Fibroblast of the aortic adventitia (primary cell): Measurements from ENCODE around the gene LMX1B. TPM values are rescaled to one million over a fixed set of nuclear protein-coding genes. Genes with fewer than 3 reads are reported as not detected.
"Not testable (repeated sequence)": the region's sequence is repeated elsewhere in the genome, so short reads cannot be mapped to it uniquely, and the experiment has no call there.

Experiments used
- DNase-seq: peaks from one replicate; pipeline ENCODE4 v3.0.0-alpha.2; 2010; ENCODE audit warnings: low read depth
- H3K4me3 ChIP-seq: 2 replicates; pipeline ENCODE4 v1.5.1; 2011; ENCODE audit warnings: low read depth, mild to moderate bottlenecking, control low read depth, low read length, moderate library complexity
- total RNA-seq: library from RNA; depleted of rRNA; stranded (reverse); fragments of >200 nt; gene quantifications from 2 replicates; pipeline ENCODE4 v1.2.3, GENCODE V29; 2012; ENCODE audit warnings: low replicate concordance
- TF ChIP-seq, protein P1 (sequence below): IDR thresholded peaks from 2 replicates; pipeline ENCODE4 v1.5.1; 2011; ENCODE audit warnings: mild to moderate bottlenecking, low read length, control low read depth, inconsistent platforms; ENCODE audit not compliant: insufficient read depth

LMX1B gene
- total RNA-seq, 1 donor: not detected

DNA sequence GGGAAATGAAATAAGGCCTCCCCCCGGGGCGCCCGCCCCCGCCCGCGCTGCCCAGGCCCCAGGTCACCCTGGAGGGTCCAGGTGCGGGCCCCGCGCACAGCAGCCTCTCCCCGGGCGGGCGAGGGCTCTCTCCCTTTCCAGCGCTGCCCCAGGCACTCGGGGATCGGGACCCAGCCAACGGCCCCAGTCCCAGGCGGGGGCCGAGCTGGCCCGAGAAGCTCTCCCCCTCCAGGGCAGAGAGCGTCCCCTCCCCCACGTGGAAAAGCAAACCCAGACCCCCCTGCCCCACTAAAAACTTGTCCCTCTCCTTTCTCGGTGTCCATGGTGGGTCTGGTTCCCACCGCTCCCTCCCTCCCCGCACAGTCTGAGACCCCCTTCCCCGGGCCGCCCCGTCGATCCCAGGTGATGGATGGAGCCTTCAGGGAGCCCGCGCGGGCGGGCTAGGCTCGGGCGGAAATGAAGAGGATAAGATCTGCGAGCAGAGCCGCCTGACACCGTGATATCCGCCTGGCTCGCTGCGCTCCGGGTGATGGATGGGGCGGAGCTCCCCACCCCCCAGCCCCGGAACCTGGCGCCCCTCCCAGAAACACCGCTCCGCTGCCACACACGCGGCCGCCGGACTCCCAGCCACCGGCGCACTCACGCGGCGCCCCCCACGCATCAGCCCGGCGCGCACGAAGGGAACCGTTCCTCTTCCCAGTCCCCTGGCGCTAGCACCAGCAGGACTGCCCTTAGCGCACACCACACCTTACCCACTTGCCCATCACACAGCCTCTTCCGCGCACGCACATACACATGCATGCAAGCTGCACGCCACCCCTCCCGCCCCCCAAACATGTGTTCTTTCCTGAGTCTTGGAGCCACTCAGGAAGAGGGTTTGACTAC, 109.4 kb downstream of the LMX1B start:
- DNase-seq: no peak
- TF ChIP-seq, protein P1, sequence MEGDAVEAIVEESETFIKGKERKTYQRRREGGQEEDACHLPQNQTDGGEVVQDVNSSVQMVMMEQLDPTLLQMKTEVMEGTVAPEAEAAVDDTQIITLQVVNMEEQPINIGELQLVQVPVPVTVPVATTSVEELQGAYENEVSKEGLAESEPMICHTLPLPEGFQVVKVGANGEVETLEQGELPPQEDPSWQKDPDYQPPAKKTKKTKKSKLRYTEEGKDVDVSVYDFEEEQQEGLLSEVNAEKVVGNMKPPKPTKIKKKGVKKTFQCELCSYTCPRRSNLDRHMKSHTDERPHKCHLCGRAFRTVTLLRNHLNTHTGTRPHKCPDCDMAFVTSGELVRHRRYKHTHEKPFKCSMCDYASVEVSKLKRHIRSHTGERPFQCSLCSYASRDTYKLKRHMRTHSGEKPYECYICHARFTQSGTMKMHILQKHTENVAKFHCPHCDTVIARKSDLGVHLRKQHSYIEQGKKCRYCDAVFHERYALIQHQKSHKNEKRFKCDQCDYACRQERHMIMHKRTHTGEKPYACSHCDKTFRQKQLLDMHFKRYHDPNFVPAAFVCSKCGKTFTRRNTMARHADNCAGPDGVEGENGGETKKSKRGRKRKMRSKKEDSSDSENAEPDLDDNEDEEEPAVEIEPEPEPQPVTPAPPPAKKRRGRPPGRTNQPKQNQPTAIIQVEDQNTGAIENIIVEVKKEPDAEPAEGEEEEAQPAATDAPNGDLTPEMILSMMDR: no peak
- peak overlapping the region; percentile 53 for H3K4me3 ChIP-seq

DNA sequence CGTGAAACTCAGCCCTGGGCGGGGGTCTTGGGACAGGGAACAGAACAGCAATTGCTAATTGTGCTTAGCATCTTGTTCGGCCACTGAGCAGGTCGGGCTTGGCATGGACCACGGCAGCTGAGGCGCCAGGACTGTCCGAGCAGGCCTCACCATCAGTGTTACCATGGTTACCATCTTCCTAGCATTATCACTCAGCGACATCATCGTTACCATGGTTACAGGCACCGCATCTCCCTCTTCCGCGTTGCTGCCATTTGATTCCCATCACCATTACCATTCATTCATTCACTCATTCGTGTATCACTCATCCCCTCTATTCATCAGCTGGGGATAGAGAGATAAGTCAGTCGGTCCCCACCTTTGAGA, 110.1 kb downstream of the LMX1B start:
- TF ChIP-seq, protein P1: no peak
- no peak overlapping the region for H3K4me3 ChIP-seq
- no peak for DNase-seq

DNA sequence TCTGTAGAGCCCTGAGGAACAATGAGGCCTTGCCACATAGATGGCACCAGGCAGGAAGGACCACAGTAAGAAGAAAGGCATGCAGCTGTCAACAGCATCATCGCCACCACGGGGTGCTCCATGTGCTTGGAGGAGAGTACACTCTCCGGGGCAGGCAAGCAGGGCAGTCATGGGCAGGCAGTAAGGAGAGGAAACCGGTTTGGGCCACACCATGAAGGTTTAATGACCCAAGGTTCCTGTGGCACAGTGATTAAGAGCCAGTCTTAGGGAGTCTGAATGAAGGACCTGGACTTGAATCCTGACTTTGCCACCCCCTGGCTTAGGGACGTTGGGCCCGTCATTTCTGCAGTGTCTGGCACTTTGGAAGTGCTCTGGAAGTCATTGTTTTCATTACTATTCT, 110.5 kb downstream of the LMX1B start:
- DNase-seq: no peak
- no peak overlapping the region for H3K4me3 ChIP-seq
- TF ChIP-seq, protein P1: no peak

DNA sequence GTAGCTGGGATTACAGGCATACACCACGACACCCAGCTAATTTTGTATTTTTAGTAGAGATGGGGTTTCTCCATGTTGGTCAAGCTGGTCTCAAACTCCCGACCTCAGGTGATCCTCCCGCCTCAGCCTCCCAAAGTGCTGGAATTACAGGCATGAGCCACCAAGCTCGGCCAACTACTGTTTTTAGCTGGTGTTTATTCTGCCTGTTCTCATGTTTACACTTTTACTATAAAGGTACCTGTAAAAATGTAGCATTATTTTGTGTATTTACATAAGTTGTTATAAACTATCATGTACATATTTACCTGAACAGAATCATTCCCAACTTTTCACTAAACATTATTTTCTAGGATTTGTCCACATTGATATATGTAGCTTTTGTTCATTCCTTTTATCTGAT, 111.8 kb downstream of the LMX1B start:
- DNase-seq, H3K4me3 ChIP-seq: not testable (repeated sequence)

DNA sequence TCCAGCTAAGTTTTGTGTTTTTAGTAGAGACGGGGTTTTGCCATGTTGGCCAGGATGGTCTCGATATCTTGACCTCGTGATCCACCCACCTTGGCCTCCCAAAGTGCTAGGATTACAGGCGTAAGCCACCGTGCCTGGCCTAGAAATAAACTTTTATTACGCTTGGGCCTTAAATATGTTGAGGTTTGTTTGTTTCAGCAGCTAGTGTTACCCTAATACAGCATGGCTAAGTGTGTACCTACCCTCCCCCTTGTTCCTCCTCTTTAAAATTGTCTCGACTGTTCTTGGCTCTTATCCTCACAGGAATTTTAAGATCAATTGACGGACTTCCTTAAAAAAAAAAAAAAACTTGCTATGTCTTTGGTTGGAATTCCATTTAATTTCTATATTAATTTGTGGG, 114.5 kb downstream of the LMX1B start:
- not testable (repeated sequence) for H3K4me3 ChIP-seq, DNase-seq

DNA sequence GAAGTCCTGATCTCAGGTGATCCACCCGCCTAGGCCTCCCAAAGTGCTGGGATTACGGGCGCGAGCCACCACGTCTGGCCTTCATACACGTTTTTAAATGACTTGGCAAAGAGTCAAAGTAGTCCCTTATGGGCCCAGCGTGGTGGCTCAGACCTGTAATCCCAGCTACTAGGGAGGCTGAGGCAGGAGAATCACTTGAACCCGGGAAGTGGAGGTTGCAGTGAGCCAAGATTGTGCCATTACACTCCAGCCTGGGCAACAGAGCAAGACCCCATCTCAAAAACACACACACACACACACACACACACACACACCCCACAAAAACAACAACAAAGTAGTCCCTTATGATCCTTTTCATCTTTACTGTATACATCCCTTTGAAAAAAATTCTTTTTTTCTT, 116.9 kb downstream of the LMX1B start:
- H3K4me3 ChIP-seq, DNase-seq: not testable (repeated sequence)

DNA sequence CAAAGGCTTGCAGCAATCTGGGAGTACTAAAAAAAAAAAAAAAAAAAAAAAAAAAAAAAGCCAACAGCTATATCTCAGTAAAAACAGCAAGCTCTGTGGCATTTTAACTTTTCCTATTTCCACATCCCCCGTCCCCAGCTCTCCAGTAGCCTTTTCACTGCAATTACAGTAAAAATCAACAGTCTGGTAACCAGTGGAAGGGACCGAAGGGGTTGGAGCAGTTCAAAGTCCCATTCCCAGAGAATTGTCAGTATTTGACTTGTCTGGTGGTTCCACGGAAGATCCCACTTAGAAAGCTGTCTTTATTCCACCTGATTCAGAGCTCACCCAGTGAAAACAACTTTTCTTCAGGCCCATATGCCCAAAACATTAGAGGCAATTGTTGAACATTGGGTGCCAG, 119.3 kb downstream of the LMX1B start:
- no peak for DNase-seq
- TF ChIP-seq, protein P1: no peak
- no peak overlapping the region for H3K4me3 ChIP-seq

DNA sequence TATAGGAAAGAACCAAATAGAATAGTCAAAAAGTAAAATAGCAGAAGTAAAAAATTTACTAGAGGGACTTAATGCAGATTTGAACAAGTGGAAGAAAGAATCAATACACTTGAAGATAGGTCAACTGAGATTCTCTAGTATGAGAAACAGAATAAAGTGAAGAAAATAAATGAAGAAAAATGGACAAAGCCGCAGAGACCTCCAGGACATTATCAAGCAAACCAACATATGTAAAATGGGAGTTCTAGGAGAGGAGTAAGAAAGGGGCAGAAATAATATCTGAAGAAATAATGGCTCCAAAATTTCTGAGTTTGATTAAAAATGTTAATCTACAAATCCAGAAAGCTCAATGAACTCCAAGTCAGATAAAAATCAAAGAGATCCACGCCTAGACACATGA, 121.1 kb downstream of the LMX1B start:
- no peak for DNase-seq
- TF ChIP-seq, protein P1: no peak
- H3K4me3 ChIP-seq: no peak overlapping the region
